ENCODE results near the gene ERLEC1.
A peak's percentile ranks its signal among the peaks of the same experiment; 100 is the strongest.

The ERLEC1 gene

DNA sequence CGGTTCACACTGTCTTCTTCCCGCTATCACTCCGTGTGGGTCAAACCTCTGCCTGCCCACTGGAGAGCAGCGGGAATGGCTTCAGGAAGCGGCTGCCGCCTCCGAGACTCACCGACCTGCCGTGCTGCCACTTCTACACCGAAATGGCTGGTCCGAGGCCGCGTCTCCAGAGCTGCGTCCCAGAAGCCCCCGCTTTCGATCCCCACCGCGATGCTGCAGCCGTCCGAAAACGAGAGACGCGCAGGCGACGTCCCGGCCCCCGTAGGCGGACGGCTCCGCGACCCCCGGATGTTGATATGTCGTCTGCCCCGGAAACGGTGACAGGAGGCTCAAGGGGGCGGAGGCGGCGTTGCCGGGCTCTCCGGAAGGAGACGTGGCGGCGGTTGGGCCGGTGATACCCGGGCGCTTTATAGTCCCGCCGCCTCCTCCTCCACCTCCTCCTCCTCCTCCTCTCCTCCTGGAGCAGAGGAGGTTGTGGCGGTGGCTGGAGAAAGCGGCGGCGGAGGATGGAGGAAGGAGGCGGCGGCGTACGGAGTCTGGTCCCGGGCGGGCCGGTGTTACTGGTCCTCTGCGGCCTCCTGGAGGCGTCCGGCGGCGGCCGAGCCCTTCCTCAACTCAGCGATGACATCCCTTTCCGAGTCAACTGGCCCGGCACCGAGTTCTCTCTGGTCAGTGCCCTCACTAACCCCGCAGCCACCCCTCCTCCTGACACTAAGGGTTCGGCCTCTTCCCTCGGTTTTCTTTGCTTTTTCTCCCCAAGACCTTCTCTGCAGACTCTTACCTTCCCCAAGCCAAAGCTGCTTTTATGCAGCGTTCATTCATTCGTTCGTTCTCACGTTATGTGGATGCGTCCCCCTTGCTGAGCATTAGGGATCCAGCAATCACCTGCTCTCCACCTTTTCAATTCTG lies at the start of gene ERLEC1, which contains the start of gene ASB3:
ERLEC1 (plus strand) TSS at position 340 of the 909 bp plus-strand sequence; CDS start at position 507, 167 bp downstream.
ASB3 (minus strand) TSS at position 249 of the 909 bp plus-strand sequence. CDS start 21,381 bp downstream, outside the sequence.
- peak; percentile 92 for DNase-seq (ENCODE audit: low read depth)
- TF ChIP-seq, protein P1, sequence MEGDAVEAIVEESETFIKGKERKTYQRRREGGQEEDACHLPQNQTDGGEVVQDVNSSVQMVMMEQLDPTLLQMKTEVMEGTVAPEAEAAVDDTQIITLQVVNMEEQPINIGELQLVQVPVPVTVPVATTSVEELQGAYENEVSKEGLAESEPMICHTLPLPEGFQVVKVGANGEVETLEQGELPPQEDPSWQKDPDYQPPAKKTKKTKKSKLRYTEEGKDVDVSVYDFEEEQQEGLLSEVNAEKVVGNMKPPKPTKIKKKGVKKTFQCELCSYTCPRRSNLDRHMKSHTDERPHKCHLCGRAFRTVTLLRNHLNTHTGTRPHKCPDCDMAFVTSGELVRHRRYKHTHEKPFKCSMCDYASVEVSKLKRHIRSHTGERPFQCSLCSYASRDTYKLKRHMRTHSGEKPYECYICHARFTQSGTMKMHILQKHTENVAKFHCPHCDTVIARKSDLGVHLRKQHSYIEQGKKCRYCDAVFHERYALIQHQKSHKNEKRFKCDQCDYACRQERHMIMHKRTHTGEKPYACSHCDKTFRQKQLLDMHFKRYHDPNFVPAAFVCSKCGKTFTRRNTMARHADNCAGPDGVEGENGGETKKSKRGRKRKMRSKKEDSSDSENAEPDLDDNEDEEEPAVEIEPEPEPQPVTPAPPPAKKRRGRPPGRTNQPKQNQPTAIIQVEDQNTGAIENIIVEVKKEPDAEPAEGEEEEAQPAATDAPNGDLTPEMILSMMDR (IDR thresholded peaks at IDR 0.05; ENCODE audit: insufficient read depth, low read depth, low read length, missing control alignments) = peak; percentile 3
- peak within 1 kb of the TSS; percentile 75 for H3K4me3 ChIP-seq (ENCODE audit: low read depth, low read length)

- TF ChIP-seq, protein P1 (IDR thresholded peaks at IDR 0.05; ENCODE audit: insufficient read depth, low read depth, low read length, missing control alignments) = no peak
- no peak for DNase-seq (ENCODE audit: low read depth)
- no peak overlapping the region for H3K4me3 ChIP-seq (ENCODE audit: low read depth, low read length)
These were observed 49.8 kb upstream of the ERLEC1 start for GRCh38 chr2:53737091-53737490.

DNA sequence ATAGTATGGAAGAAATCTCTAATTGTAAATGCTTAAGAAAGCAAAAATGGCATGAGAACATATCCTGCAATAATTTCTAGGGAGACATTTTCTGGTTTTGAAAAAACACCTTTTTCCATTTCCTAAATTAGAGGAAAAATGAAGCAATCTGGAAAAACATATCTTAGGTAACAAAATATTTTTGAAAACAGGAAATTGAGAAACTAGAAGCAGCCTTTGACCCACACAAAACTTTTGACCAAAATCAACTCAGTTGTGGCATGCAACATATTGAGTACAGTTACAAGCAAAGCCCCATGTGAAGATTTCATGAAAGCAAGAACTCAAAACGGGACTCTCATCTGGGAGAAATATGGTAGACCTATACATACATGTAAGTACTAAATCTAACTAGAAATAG lies 47.8 kb upstream of the ERLEC1 start:
- TF ChIP-seq, protein P1 (IDR thresholded peaks at IDR 0.05; ENCODE audit: insufficient read depth, low read depth, low read length, missing control alignments) = no peak
- H3K4me3 ChIP-seq (ENCODE audit: low read depth, low read length) = no peak overlapping the region
- no peak for DNase-seq (ENCODE audit: low read depth)

DNA sequence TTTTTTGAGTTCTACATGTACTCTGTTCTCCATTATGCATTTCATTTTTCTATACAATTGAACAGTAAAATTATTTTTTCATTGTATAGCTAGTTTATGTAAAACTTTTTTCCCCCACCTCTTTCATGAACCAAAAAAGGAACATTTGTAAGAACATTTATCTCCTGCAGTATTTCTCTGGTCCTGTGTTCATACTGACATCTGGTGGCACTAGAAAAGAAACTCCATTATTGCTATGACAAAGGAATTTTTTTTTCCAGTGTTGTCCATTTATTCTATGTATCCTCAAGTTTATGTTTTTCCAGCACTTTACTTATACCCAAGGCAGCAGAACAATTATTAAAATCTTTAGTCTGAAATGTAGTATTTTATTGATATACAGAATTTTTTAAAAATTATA lies 46.7 kb upstream of the ERLEC1 start:
- no peak for DNase-seq (ENCODE audit: low read depth)
- H3K4me3 ChIP-seq (ENCODE audit: low read depth, low read length) = no peak overlapping the region
- TF ChIP-seq, protein P1 (IDR thresholded peaks at IDR 0.05; ENCODE audit: insufficient read depth, low read depth, low read length, missing control alignments) = peak; percentile 3

DNA sequence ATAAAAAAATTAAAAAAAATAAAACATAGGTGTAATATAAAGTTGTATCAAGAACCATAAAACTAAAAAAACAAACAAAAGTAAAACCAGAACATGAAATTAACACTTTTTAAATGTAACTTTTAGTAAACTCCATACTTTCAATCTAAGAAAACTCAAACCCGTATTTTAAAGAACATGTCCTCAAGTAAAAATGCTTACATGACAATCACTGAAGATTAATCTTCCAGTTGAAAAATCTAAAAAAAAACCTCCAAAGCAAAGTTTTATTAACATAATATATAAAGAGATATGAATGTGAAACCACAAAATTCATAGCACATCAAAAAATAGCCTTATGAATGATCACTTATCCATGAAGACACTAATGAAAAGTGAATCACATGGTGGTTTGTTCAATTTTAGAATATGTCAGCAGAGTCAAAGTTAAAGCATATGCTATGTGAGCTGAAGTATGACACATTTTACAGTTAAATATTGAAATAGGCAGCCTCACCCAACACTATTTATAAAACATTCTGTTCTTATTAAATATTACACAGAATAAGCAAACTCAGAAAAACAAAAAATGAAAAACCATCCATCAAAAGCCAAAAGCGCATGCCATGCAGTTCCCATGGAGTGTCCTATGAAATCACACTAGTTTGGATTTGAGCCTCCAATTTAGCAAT lies 42.3 kb upstream of the ERLEC1 start:
- TF ChIP-seq, protein P1 (IDR thresholded peaks at IDR 0.05; ENCODE audit: insufficient read depth, low read depth, low read length, missing control alignments) = no peak
- DNase-seq (ENCODE audit: low read depth) = no peak
- no peak overlapping the region for H3K4me3 ChIP-seq (ENCODE audit: low read depth, low read length)

- TF ChIP-seq, protein P1 (IDR thresholded peaks at IDR 0.05; ENCODE audit: insufficient read depth, low read depth, low read length, missing control alignments) = no peak
- DNase-seq (ENCODE audit: low read depth) = peak; percentile 39
- no peak overlapping the region for H3K4me3 ChIP-seq (ENCODE audit: low read depth, low read length)
These were observed 36.6 kb upstream of the ERLEC1 start for GRCh38 chr2:53750041-53750768.

Measured in GM12865 (cell line).